GM13977 (cell line): ENCODE measurements around the gene HECW1.

Experiments used
- DNase-seq: peaks from one replicate; pipeline ENCODE4 v3.0.0; 2012; ENCODE audit warnings: low spot score
- CTCF ChIP-seq: IDR thresholded peaks from 2 replicates; pipeline ENCODE4 v1.5.1; 2012; ENCODE audit warnings: mild to moderate bottlenecking, control low read depth; ENCODE audit not compliant: insufficient read depth; ENCODE audit errors: extremely low read depth, missing control alignments
- in situ Hi-C: fragments of 300-500 bp; cut with MboI; formaldehyde crosslinking; loops from one replicate; pipeline ENCODE4 v1.12.0; 2022; ENCODE audit warnings: low sequenced_read_pairs, low pct_unique_long_range_greater_than_20kb, mixed read lengths, inconsistent platforms; ENCODE audit not compliant: unreplicated experiment

The HECW1 gene

GRCh38 chr7:43139137-43139536 is 26.7 kb downstream of the HECW1 start:
- TF ChIP-seq CTCF, result no peak
- no peak for DNase-seq
- in situ Hi-C loops, result no loop called here

DNA sequence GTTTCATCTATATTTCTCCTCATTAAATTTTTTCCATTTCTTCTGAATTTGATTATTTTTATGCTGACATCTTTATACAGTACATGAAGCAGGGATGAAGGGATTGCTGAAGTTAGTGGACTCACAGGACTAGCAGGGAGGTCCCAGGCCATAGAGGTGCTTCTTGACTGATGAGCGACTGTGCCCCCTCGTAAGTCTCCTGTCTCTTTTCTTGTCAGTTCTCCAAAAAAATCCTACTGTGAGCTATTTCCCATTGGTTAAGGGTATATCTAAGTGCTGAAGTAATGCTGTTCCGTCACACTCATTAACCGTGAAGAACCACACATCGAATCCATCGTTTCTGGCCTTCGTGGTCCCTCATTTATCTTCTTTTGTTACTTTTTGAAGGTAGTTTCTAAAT is 27.7 kb downstream of the HECW1 start:
- DNase-seq, result no peak
- in situ Hi-C loops, result no loop called here
- TF ChIP-seq CTCF, result no peak

GRCh38 chr7:43141091-43141490 is 28.6 kb downstream of the HECW1 start:
- in situ Hi-C loops, result no loop called here
- DNase-seq, result no peak
- no peak for TF ChIP-seq CTCF

DNA sequence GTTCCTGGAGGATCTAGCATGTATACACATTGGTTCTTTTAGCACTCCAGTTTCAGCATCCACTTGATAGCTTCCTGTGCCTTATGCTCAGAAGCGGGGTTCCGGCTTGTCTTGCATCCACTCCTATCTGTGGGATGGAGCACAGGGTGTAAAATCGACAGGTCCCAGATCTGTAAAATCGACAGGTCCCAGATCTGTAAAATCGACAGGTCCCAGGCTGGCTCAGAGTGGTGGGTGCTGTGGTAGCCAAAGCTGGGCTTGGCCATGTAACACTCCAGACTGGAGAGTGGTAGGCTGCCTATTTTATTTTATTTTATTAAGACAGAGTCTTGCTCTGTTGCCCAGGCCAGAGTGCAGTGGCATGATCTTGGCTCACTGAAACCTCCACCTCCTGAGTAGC is 30.3 kb downstream of the HECW1 start:
- no peak for TF ChIP-seq CTCF
- in situ Hi-C loops, result no loop called here
- DNase-seq, result no peak

GRCh38 chr7:43143918-43144589 is 31.6 kb downstream of the HECW1 start:
- in situ Hi-C loops, result no loop called here
- TF ChIP-seq CTCF, result no peak
- no peak for DNase-seq

GRCh38 chr7:43148161-43148731 is 35.8 kb downstream of the HECW1 start:
- in situ Hi-C loops, result no loop called here
- DNase-seq, result no peak
- no peak for TF ChIP-seq CTCF
